Measurements from ENCODE around the gene TBK1. TPM values are rescaled to one million over a fixed set of nuclear protein-coding genes. Genes with fewer than 3 reads are reported as not detected.

The TBK1 gene
- total RNA-seq, 1 experiment from 2014 or later = 32.4 TPM

- Histone ChIP-seq H3K4me3 (ENCODE audit: low read depth in 2 of 2, low read length in 2 of 2) (no peak overlapping the region), H3K9me3 (ENCODE audit: control insufficient read depth, insufficient read depth, low read depth, low read length) (no peaks in the 10 kb centered on the region), H3K27ac (ENCODE audit: low read length) (no peak overlapping the region), H3K36me3 (ENCODE audit: control insufficient read depth, insufficient read depth, low read length) (peaks cover 71% of the 10 kb centered on the region), H3K27me3 (ENCODE audit: control insufficient read depth, insufficient read depth, low read length) (no peaks in the 10 kb centered on the region), H3K4me1 (ENCODE audit: control insufficient read depth, insufficient read depth, low read length) (no peaks in the 10 kb centered on the region)
- ATAC-seq (no peak), DNase-seq (ENCODE audit: low read depth, low spot score) (no peak)
- BruUV-seq (replicated peaks) = no TSS peak
- ChIA-PET POLR2A (no interaction called here), CTCF (no interaction called here)
- TF ChIP-seq SIN3A (IDR thresholded peaks at IDR 0.05; ENCODE audit: borderline replicate concordance, insufficient read depth, low read depth, low read length) (no peak), CTCF (IDR thresholded peaks at IDR 0.05) (no peak), POLR2AphosphoS5 (IDR thresholded peaks at IDR 0.05; ENCODE audit: low read depth, low read length) (no peak), REST (IDR thresholded peaks at IDR 0.05; ENCODE audit: insufficient read depth in 1 of 2, low read depth in 2 of 2, low read length in 1 of 2) (no peak), TCF7L2 (IDR thresholded peaks at IDR 0.05; ENCODE audit: low read depth, low read length) (no peak)
- in situ Hi-C loops (cut with HindIII; ENCODE audit: low pct_unique_long_range_greater_than_20kb, low sequenced_read_pairs) = no loop called here
- intact Hi-C loops (cut with micrococcal nuclease; ENCODE audit: unreplicated experiment) = loop anchor here (10.0 kb wide), 1 partner anchor 67 kb away; no protein-coding TSS in a partner anchor
Observed at GRCh38 chr12:64427988-64428387, 23.9 kb upstream of the TBK1 start.

- H3K9me3 ChIP-seq (ENCODE audit: control insufficient read depth, insufficient read depth, low read depth, low read length) = no peaks in the 10 kb centered on the region
- DNase-seq (ENCODE audit: low read depth, low spot score) (no peak), ATAC-seq (no peak)
- H3K4me3 ChIP-seq (ENCODE audit: low read depth in 2 of 2, low read length in 2 of 2) = no peak overlapping the region
- ChIA-PET POLR2A (no interaction called here), CTCF (no interaction called here)
- no peak overlapping the region for H3K27ac ChIP-seq (ENCODE audit: low read length)
- BruUV-seq (replicated peaks) = no TSS peak
- H3K4me1 ChIP-seq (ENCODE audit: control insufficient read depth, insufficient read depth, low read length) = no peaks in the 10 kb centered on the region
- peaks cover 69% of the 10 kb centered on the region for H3K36me3 ChIP-seq (ENCODE audit: control insufficient read depth, insufficient read depth, low read length)
- H3K27me3 ChIP-seq (ENCODE audit: control insufficient read depth, insufficient read depth, low read length) = no peaks in the 10 kb centered on the region
- TF ChIP-seq TCF7L2 (IDR thresholded peaks at IDR 0.05; ENCODE audit: low read depth, low read length) = no peak
- TF ChIP-seq CTCF (IDR thresholded peaks at IDR 0.05) = no peak
- TF ChIP-seq REST (IDR thresholded peaks at IDR 0.05; ENCODE audit: insufficient read depth in 1 of 2, low read depth in 2 of 2, low read length in 1 of 2) = no peak
- TF ChIP-seq SIN3A (IDR thresholded peaks at IDR 0.05; ENCODE audit: borderline replicate concordance, insufficient read depth, low read depth, low read length) = no peak
- TF ChIP-seq POLR2AphosphoS5 (IDR thresholded peaks at IDR 0.05; ENCODE audit: low read depth, low read length) = no peak
- intact Hi-C loops (cut with micrococcal nuclease; ENCODE audit: unreplicated experiment) = loop anchor here (10.0 kb wide), 1 partner anchor 66 kb away; no protein-coding TSS in a partner anchor
- in situ Hi-C loops (cut with HindIII; ENCODE audit: low pct_unique_long_range_greater_than_20kb, low sequenced_read_pairs) = no loop called here
Observed at GRCh38 chr12:64428956-64429355, 23.0 kb upstream of the TBK1 start.

Data from Panc1 (cell line).